Measurements from ENCODE around the gene IL10RB. TPM values are rescaled to one million over a fixed set of nuclear protein-coding genes. Genes with fewer than 3 reads are reported as not detected.
"Not testable (repeated sequence)": the region's sequence is repeated elsewhere in the genome, so short reads cannot be mapped to it uniquely, and the experiment has no call there.

IL10RB gene
- total RNA-seq, 1 donor: 39.8 TPM

GRCh38 chr21:33236013-33236686 is 30.0 kb upstream of the IL10RB start:
- TF ChIP-seq CTCF (IDR thresholded peaks at IDR 0.05; ENCODE audit: insufficient read depth, low read length): no peak
- H3K4me3 ChIP-seq (ENCODE audit: low read depth, low read length): no peak overlapping the region
- no peak for DNase-seq (ENCODE audit: low read depth)

- TF ChIP-seq CTCF (IDR thresholded peaks at IDR 0.05; ENCODE audit: insufficient read depth, low read length): no peak
- no peak overlapping the region for H3K4me3 ChIP-seq (ENCODE audit: low read depth, low read length)
- peak; percentile 11 for DNase-seq (ENCODE audit: low read depth)
Measured at GRCh38 chr21:33236766-33237165, 29.4 kb upstream of the IL10RB start.

- H3K4me3 ChIP-seq (ENCODE audit: low read depth, low read length): no peak overlapping the region
- DNase-seq (ENCODE audit: low read depth): peak; percentile 34
- TF ChIP-seq CTCF (IDR thresholded peaks at IDR 0.05; ENCODE audit: insufficient read depth, low read length): no peak
Measured at GRCh38 chr21:33237486-33237885, 28.7 kb upstream of the IL10RB start.

- TF ChIP-seq CTCF (IDR thresholded peaks at IDR 0.05; ENCODE audit: insufficient read depth, low read length): no peak
- DNase-seq (ENCODE audit: low read depth): no peak
- H3K4me3 ChIP-seq (ENCODE audit: low read depth, low read length): no peak overlapping the region
Measured at GRCh38 chr21:33238146-33238545, 28.0 kb upstream of the IL10RB start.

GRCh38 chr21:33238565-33239255 is 27.5 kb upstream of the IL10RB start:
- TF ChIP-seq CTCF (IDR thresholded peaks at IDR 0.05; ENCODE audit: insufficient read depth, low read length): no peak
- no peak overlapping the region for H3K4me3 ChIP-seq (ENCODE audit: low read depth, low read length)
- no peak for DNase-seq (ENCODE audit: low read depth)

- H3K4me3 ChIP-seq (ENCODE audit: low read depth, low read length); DNase-seq (ENCODE audit: low read depth): not testable (repeated sequence)
Measured at GRCh38 chr21:33239559-33240127, 26.5 kb upstream of the IL10RB start.

- H3K4me3 ChIP-seq (ENCODE audit: low read depth, low read length): no peak overlapping the region
- no peak for TF ChIP-seq CTCF (IDR thresholded peaks at IDR 0.05; ENCODE audit: insufficient read depth, low read length)
- no peak for DNase-seq (ENCODE audit: low read depth)
Measured at GRCh38 chr21:33240404-33240803, 25.8 kb upstream of the IL10RB start.
